ENCODE results near the gene ATP6V0D1. TPM values are rescaled to one million over a fixed set of nuclear protein-coding genes. Genes with fewer than 3 reads are reported as not detected.

The ATP6V0D1 gene
- total and polyA plus RNA-seq, 2 of the 4 experiments (the other 2 are of a cell fraction) = 112 to 124 TPM

GRCh38 chr16:67529582-67530012 lies 48.6 kb upstream of the ATP6V0D1 start:
- no peak for DNase-seq
- in situ Hi-C loops (cut with MboI; ENCODE audit: low sequenced_read_pairs) = loop anchor here (10.0 to 25.0 kb wide), 2 partner anchors 135 to 408 kb away; partner anchors contain the start of genes ACD, C16orf86, CTRL and ENKD1
- peak overlapping the region; percentile 74 for H2AFZ ChIP-seq (replicated peaks; ENCODE audit: low read length, poor library complexity)
- H3K4me1 ChIP-seq (ENCODE audit: control insufficient read depth, insufficient read depth, low read length) = peaks cover 15% of the 10 kb centered on the region
- H2BK20ac ChIP-seq (ENCODE audit: low read depth, low read length) = no peak overlapping the region
- H2AK9ac ChIP-seq (replicated peaks; ENCODE audit: low read depth, low read length, poor library complexity) = peak overlapping the region; percentile 86
- peak overlapping the region; percentile 90 for H4K5ac ChIP-seq (ENCODE audit: low read depth, low read length)
- BruUV-seq (replicated peaks) = no TSS peak
- peaks cover 41% of the 10 kb centered on the region for H4K20me1 ChIP-seq (ENCODE audit: insufficient read depth, low read length)
- H3K9ac ChIP-seq (ENCODE audit: low read depth, low read length) = peak overlapping the region; percentile 93
- H2BK120ac ChIP-seq (ENCODE audit: low read depth, low read length) = peak overlapping the region; percentile 81
- H2AK5ac ChIP-seq (ENCODE audit: low read depth, low read length) = peak overlapping the region; percentile 98
- H3K56ac ChIP-seq (ENCODE audit: extremely low read depth, insufficient read depth, low read length) = peak overlapping the region; percentile 84
- H3K23ac ChIP-seq (ENCODE audit: low read depth, low read length) = peak overlapping the region; percentile 98
- peak overlapping the region; percentile 96 for H3K14ac ChIP-seq (replicated peaks; ENCODE audit: low read depth, low read length)
- peak overlapping the region; percentile 85 for H3K4me3 ChIP-seq (ENCODE audit: insufficient read depth, low read depth, low read length)
- peak overlapping the region; percentile 74 to 85 for H4K8ac ChIP-seq (ENCODE audit: low read depth in 2 of 2, low read length in 2 of 2)
- peak overlapping the region; percentile 80 for H4K91ac ChIP-seq (ENCODE audit: insufficient read depth, low read depth, low read length)
- H3K27ac ChIP-seq (ENCODE audit: insufficient read depth, low read length) = peak overlapping the region; percentile 88
- no peaks in the 10 kb centered on the region for H3K27me3 ChIP-seq (ENCODE audit: control insufficient read depth, insufficient read depth, low read length)
- ATAC-seq (ENCODE audit: low read depth) = peak; percentile 8
- peaks cover 20% of the 10 kb centered on the region for H3K9me1 ChIP-seq (ENCODE audit: insufficient read depth, low read length)
- peak overlapping the region; percentile 74 for H2BK5ac ChIP-seq (ENCODE audit: low read depth, low read length, poor library complexity, severe bottlenecking)
- H3K79me1 ChIP-seq (ENCODE audit: low read depth in 1 of 2, low read length in 2 of 2) = peaks cover 27 to 48% of the 10 kb centered on the region in 2 experiments
- ChIA-PET CTCF (interaction anchor here (1.5 kb wide), 1 partner anchor 9 kb away, joined by 7 read pairs; no protein-coding TSS in a partner anchor), POLR2A (ENCODE audit: unreplicated experiment) (no interaction called here)
- H3K18ac ChIP-seq (ENCODE audit: low read depth, low read length) = peak overlapping the region; percentile 51
- H3K4ac ChIP-seq (ENCODE audit: low read depth, low read length) = peak overlapping the region; percentile 96
- intact Hi-C loops (cut with micrococcal nuclease) = loop anchor here (10.0 kb wide), 1 partner anchor 275 kb away; the partner anchor contains the start of genes RANBP10 and TSNAXIP1
- peak overlapping the region; percentile 94 for H3K4me2 ChIP-seq (ENCODE audit: low read depth, low read length)
- 0% methylated on average over 3 of the region's 16 CpGs; no CpG with 5 or more reads in 1 of the 2 experiments for WGBS, 2 experiments (ENCODE audit: extremely low coverage in 2 of 2, insufficient read length in 1 of 2)
- no peaks in the 10 kb centered on the region for H3K9me3 ChIP-seq (ENCODE audit: control insufficient read depth, insufficient read depth, low read length)
- H3K36me3 ChIP-seq (ENCODE audit: control insufficient read depth, insufficient read depth, low read length) = no peaks in the 10 kb centered on the region
- H2BK15ac ChIP-seq (ENCODE audit: low read depth, low read length) = peak overlapping the region; percentile 51; the same call in 2 of the 3 replicates
- TF ChIP-seq, protein P1, sequence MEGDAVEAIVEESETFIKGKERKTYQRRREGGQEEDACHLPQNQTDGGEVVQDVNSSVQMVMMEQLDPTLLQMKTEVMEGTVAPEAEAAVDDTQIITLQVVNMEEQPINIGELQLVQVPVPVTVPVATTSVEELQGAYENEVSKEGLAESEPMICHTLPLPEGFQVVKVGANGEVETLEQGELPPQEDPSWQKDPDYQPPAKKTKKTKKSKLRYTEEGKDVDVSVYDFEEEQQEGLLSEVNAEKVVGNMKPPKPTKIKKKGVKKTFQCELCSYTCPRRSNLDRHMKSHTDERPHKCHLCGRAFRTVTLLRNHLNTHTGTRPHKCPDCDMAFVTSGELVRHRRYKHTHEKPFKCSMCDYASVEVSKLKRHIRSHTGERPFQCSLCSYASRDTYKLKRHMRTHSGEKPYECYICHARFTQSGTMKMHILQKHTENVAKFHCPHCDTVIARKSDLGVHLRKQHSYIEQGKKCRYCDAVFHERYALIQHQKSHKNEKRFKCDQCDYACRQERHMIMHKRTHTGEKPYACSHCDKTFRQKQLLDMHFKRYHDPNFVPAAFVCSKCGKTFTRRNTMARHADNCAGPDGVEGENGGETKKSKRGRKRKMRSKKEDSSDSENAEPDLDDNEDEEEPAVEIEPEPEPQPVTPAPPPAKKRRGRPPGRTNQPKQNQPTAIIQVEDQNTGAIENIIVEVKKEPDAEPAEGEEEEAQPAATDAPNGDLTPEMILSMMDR (conservative IDR thresholded peaks at IDR 0.05; ENCODE audit: low read depth, low read length) = no peak
- dilution Hi-C loops (cut with HindIII; ENCODE audit: low sequenced_read_pairs, unreplicated experiment) = no loop called here
